IMR-90 (cell line): ENCODE data around the gene CWC27.

ENCODE experiments used
- BHLHE40 ChIP-seq: fragments of 150-350 bp; IDR thresholded peaks from 2 replicates; pipeline ENCODE4 v1.6.1; 2016; ENCODE audit warnings: mild to moderate bottlenecking, low read depth, low read length
- CEBPB ChIP-seq: IDR thresholded peaks from 2 replicates; pipeline ENCODE4 v1.6.1; 2012; ENCODE audit warnings: low read depth, low read length, improper control_type of control experiment
- CHD1 ChIP-seq: IDR thresholded peaks from 2 replicates; pipeline ENCODE4 v1.6.1; 2012; ENCODE audit warnings: low read depth, low read length, improper control_type of control experiment
- CTCF ChIP-seq: conservative IDR thresholded peaks from 2 replicates; pipeline ENCODE4 v1.5.1; 2012; ENCODE audit warnings: mild to moderate bottlenecking, low read depth, low read length, improper control_type of control experiment
- ELK1 ChIP-seq: fragments of 150-350 bp; IDR thresholded peaks from 2 replicates; pipeline ENCODE4 v1.6.1; 2016; ENCODE audit warnings: low read depth, mild to moderate bottlenecking, low read length, moderate library complexity, borderline replicate concordance
- MAFK ChIP-seq: IDR thresholded peaks from 2 replicates; pipeline ENCODE4 v1.6.1; 2012; ENCODE audit warnings: low read depth, low read length, improper control_type of control experiment
- MAZ ChIP-seq: IDR thresholded peaks from 2 replicates; pipeline ENCODE4 v1.6.1; 2012; ENCODE audit warnings: low read depth, mild to moderate bottlenecking, low read length, improper control_type of control experiment, moderate library complexity, borderline replicate concordance
- POLR2A ChIP-seq: IDR thresholded peaks from 2 replicates; pipeline ENCODE4 v1.6.1; 2012; ENCODE audit warnings: mild to moderate bottlenecking, low read depth, low read length
- RAD21 ChIP-seq: IDR thresholded peaks from 2 replicates; pipeline ENCODE4 v1.6.1; 2012; ENCODE audit warnings: low read length, improper control_type of control experiment
- SMC3 ChIP-seq: fragments of 150-350 bp; IDR thresholded peaks from 2 replicates; pipeline ENCODE4 v1.6.1; 2016; ENCODE audit warnings: low read depth, mild to moderate bottlenecking, antibody characterized with exemption, low read length, moderate library complexity
- USF2 ChIP-seq: fragments of 150-350 bp; IDR thresholded peaks from 2 replicates; pipeline ENCODE4 v1.6.1; 2017; ENCODE audit warnings: mild to moderate bottlenecking, antibody characterized with exemption, low read length, low read depth

GRCh38 chr5:64794053-64794770 lies 25.5 kb downstream of the CWC27 start:
- TF ChIP-seq POLR2A (no peak), ELK1 (no peak), CTCF (no peak), MAZ (no peak), USF2 (no peak), SMC3 (no peak), RAD21 (no peak), CHD1 (no peak), CEBPB (no peak), MAFK (no peak), BHLHE40 (no peak)
